Suprapubic skin (tissue), 4 donors: ENCODE results near the gene A3GALT2.

Experiments
- POLR2A ChIP-seq, 2 donors: fragments of 450-650 bp; IDR thresholded peaks; one replicate each; pipeline ENCODE4 v1.6.1; 2017; ENCODE audit warnings: antibody characterized with exemption in 2 of 2, mild to moderate bottlenecking in 2 of 2, moderate library complexity in 2 of 2
- POLR2AphosphoS5 ChIP-seq, 3 donors: sonication (generic); formaldehyde crosslinking; IDR thresholded peaks; one replicate each; pipeline ENCODE4 v1.6.1; 2017; ENCODE audit warnings: antibody characterized with exemption in 3 of 3
- TF ChIP-seq, protein P1 (sequence below), 2 donors: fragments of 200-600 bp in 1 of 2; fragments of 450-650 bp in 1 of 2; sonication (generic) in 1 of 2; IDR thresholded peaks; one replicate each; pipeline ENCODE4 v1.5.1; 2016 to 2019; ENCODE audit warnings: antibody characterized with exemption in 2 of 2, mild to moderate bottlenecking in 1 of 2, moderate library complexity in 1 of 2

DNA sequence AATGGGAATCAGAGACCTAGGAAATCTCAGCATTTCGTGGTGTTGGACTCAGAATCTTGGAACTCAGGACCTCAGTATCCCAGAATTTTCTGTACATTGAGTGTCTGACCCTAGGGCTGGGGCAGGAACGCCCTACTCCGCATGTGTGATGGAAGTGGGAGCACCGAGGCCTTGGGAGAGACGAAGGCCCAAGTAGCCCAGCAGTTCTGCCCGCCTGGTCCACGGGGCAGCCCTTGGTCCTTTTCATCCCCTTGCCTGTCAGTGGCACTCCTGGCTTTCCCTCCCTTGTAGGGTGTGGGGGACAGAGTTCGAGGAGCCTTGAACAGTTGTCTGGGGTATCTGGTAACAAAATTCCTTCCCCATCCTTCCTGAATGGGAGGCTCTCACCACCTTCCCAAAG lies 10.2 kb downstream of the A3GALT2 start:
- TF ChIP-seq, protein P1, sequence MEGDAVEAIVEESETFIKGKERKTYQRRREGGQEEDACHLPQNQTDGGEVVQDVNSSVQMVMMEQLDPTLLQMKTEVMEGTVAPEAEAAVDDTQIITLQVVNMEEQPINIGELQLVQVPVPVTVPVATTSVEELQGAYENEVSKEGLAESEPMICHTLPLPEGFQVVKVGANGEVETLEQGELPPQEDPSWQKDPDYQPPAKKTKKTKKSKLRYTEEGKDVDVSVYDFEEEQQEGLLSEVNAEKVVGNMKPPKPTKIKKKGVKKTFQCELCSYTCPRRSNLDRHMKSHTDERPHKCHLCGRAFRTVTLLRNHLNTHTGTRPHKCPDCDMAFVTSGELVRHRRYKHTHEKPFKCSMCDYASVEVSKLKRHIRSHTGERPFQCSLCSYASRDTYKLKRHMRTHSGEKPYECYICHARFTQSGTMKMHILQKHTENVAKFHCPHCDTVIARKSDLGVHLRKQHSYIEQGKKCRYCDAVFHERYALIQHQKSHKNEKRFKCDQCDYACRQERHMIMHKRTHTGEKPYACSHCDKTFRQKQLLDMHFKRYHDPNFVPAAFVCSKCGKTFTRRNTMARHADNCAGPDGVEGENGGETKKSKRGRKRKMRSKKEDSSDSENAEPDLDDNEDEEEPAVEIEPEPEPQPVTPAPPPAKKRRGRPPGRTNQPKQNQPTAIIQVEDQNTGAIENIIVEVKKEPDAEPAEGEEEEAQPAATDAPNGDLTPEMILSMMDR (IDR thresholded peaks at IDR 0.05): no peak
- no peak for TF ChIP-seq POLR2AphosphoS5 (IDR thresholded peaks at IDR 0.05)
- TF ChIP-seq POLR2A (IDR thresholded peaks at IDR 0.05): no peak
